ENCODE measurements around the gene ALK.
A peak's percentile ranks its signal among the peaks of the same experiment; 100 is the strongest.

The ALK gene

DNA sequence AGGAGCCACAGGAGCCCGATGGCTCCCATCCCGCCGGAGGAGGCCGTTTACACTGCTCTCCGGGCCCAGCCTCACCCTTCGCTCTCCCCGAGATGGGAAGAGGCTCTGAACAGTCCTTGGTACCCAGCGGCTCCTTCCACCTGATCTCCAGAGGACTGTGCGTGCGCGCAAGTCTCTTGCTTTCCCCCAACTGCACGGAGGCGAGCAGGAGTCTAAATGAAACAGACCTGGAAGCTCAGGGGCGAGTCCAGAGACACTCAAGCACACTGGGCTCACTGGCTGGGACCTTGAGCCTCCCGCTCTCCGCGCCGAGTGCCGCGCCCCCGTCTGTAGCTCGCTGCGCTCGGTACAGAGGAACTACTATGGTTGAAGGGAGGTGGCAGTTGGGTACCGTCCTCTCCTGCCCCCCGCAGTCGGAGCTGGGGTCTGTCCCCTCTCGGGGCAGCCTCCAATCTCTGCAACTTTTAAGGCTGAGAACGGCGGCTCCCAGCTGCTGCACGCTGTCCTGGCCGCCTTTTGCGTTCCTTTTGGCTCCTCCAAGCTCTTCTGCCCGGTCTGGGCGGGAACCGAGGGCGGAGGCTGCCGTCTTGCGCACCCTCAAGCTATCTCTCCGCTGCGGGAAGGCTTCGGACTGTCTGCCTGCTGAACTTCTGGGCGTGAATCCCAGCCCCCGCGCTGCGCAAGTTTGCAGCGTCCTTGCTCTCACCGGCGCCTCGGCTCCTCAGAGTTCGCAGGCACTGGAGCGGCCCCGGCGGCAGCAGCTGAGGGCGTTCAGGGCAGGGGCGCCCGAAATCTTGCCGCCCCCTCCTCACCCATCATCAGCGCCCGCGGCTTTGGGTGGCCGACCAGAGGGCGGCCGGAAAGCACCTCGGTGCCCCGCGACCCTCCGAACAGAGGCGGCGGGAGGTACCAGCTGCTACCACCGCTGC is 491 bp downstream of the ALK start:
- Histone ChIP-seq H3K4me2 (ENCODE audit: insufficient read depth, low read length, poor library complexity, severe bottlenecking) (peak overlapping the region; percentile 92), H2AFZ (ENCODE audit: low read length) (peak overlapping the region; percentile 92), H3K9me3 (replicated peaks in 1 of 2; ENCODE audit: control insufficient read depth in 2 of 2, insufficient read depth in 1 of 2, low read depth in 1 of 2, low read length in 2 of 2) (no peaks in the 10 kb centered on the region), H4K91ac (ENCODE audit: low read depth, low read length, poor library complexity) (no peak overlapping the region), H2BK120ac (ENCODE audit: low read depth, low read length) (no peak overlapping the region), H3K36me3 (replicated peaks in 1 of 2; ENCODE audit: control insufficient read depth in 2 of 2, insufficient read depth in 2 of 2, low read length in 2 of 2) (no peaks in the 10 kb centered on the region), H2BK12ac (ENCODE audit: low read length) (no peak overlapping the region), H3K18ac (ENCODE audit: low read length) (peak overlapping the region; percentile 63), H3K79me1 (ENCODE audit: low read depth, low read length) (no peaks in the 10 kb centered on the region), H2AK5ac (ENCODE audit: low read depth, low read length) (no peak overlapping the region), H2BK15ac (ENCODE audit: low read length) (no peak overlapping the region), H3K4me3 (ENCODE audit: low read length in 2 of 2) (peak overlapping the region; percentile 63 to 79), H3K27ac (replicated peaks; ENCODE audit: low read length) (no peak overlapping the region), H3K14ac (ENCODE audit: low read length) (no peak overlapping the region), H4K8ac (ENCODE audit: low read depth, low read length) (no peak overlapping the region), H2BK5ac (ENCODE audit: low read length) (no peak overlapping the region), H3K27me3 (ENCODE audit: control insufficient read depth in 3 of 3, insufficient read depth in 3 of 3, low read depth in 1 of 3, low read length in 3 of 3) (peaks cover 0 to 24% (median 3%) of the 10 kb centered on the region in 3 experiments), H3K4me1 (ENCODE audit: control insufficient read depth in 2 of 2, insufficient read depth in 1 of 2, low read depth in 1 of 2, low read length in 2 of 2) (peaks cover 12 to 30% of the 10 kb centered on the region in 2 donors), H3K23ac (ENCODE audit: low read depth, low read length, poor library complexity) (peak overlapping the region; percentile 57), H3K4ac (ENCODE audit: low read length) (no peak overlapping the region), H3K9ac (ENCODE audit: low read depth, low read length, poor library complexity) (peak overlapping the region; percentile 68)
- no CpG with 5 or more reads among the region's 71 CpGs for WGBS, 2 donors (ENCODE audit: extremely low coverage in 2 of 2, insufficient read length in 2 of 2, insufficient replicate concordance in 1 of 2)
- DNase-seq (ENCODE audit: low spot score), result peak; percentile 8

DNA sequence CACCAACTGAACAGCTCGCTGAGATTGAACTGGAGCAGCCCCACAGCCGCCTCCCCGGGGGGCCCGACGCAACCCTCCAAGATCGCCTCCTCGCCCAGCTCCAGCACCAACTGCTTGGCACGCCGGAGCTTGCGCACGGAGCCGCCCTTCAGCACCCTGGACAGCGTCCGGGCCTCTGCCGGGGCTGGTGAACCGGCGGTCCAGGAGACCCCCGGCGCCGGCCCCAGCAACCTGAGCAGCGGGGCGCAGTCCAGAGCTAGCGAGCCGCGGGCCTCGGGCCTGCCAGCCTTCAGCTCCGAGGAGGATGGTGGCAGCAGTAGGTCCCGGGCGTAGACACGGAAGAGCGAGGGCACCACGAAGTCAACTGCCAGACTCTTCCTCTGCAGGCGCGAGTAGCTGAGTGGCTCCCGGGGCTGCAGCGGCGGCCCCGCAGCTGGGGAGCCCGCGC is 1.2 kb downstream of the ALK start:
- H3K4me3 ChIP-seq (ENCODE audit: low read length in 2 of 2), result peak overlapping the region; percentile 61 to 63
- H3K4me1 ChIP-seq (ENCODE audit: control insufficient read depth in 2 of 2, insufficient read depth in 1 of 2, low read depth in 1 of 2, low read length in 2 of 2), result peaks cover 12 to 30% of the 10 kb centered on the region in 2 donors
- H2AK5ac ChIP-seq (ENCODE audit: low read depth, low read length), result no peak overlapping the region
- no peak overlapping the region for H2BK15ac ChIP-seq (ENCODE audit: low read length)
- no peak overlapping the region for H3K27ac ChIP-seq (replicated peaks; ENCODE audit: low read length)
- H3K36me3 ChIP-seq (replicated peaks in 1 of 2; ENCODE audit: control insufficient read depth in 2 of 2, insufficient read depth in 2 of 2, low read length in 2 of 2), result no peaks in the 10 kb centered on the region
- no peak overlapping the region for H2BK12ac ChIP-seq (ENCODE audit: low read length)
- peak overlapping the region; percentile 92 for H3K4me2 ChIP-seq (ENCODE audit: insufficient read depth, low read length, poor library complexity, severe bottlenecking)
- H4K8ac ChIP-seq (ENCODE audit: low read depth, low read length), result no peak overlapping the region
- no peaks in the 10 kb centered on the region for H3K9me3 ChIP-seq (replicated peaks in 1 of 2; ENCODE audit: control insufficient read depth in 2 of 2, insufficient read depth in 1 of 2, low read depth in 1 of 2, low read length in 2 of 2)
- peaks cover 0 to 24% (median 3%) of the 10 kb centered on the region in 3 experiments for H3K27me3 ChIP-seq (ENCODE audit: control insufficient read depth in 3 of 3, insufficient read depth in 3 of 3, low read depth in 1 of 3, low read length in 3 of 3)
- no peak overlapping the region for H3K23ac ChIP-seq (ENCODE audit: low read depth, low read length, poor library complexity)
- H2BK120ac ChIP-seq (ENCODE audit: low read depth, low read length), result no peak overlapping the region
- H3K14ac ChIP-seq (ENCODE audit: low read length), result no peak overlapping the region
- DNase-seq (ENCODE audit: low spot score), result peak; percentile 87
- WGBS, 2 donors (ENCODE audit: extremely low coverage in 2 of 2, insufficient read length in 2 of 2, insufficient replicate concordance in 1 of 2), result no CpG with 5 or more reads among the region's 40 CpGs
- H4K91ac ChIP-seq (ENCODE audit: low read depth, low read length, poor library complexity), result no peak overlapping the region
- no peaks in the 10 kb centered on the region for H3K79me1 ChIP-seq (ENCODE audit: low read depth, low read length)
- no peak overlapping the region for H3K9ac ChIP-seq (ENCODE audit: low read depth, low read length, poor library complexity)
- no peak overlapping the region for H3K4ac ChIP-seq (ENCODE audit: low read length)
- H2AFZ ChIP-seq (ENCODE audit: low read length), result peak overlapping the region; percentile 92
- no peak overlapping the region for H3K18ac ChIP-seq (ENCODE audit: low read length)
- no peak overlapping the region for H2BK5ac ChIP-seq (ENCODE audit: low read length)

DNA sequence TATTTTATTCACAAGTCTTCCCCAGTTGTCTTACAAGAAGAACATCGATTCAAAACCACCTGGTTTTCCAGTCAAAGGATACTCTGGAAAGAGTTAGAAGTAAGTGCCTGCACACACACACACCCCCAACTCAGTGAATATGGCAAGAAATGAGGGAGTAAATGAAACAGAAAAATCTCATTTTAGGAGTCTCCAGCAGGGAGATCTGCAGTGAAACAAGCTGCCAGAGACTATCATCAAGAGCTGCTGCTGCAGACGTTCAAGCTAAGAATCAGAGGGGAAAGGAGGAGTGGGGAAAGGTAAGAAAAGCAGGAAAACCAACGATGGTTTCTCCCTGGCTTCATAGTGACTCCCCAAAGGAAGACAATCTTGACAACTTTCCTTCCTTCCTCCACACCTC is 2.4 kb downstream of the ALK start:
- no CpG with 5 or more reads among the region's 3 CpGs for WGBS, 2 donors (ENCODE audit: extremely low coverage in 2 of 2, insufficient read length in 2 of 2, insufficient replicate concordance in 1 of 2)
- no peak overlapping the region for H3K14ac ChIP-seq (ENCODE audit: low read length)
- H3K9me3 ChIP-seq (replicated peaks in 1 of 2; ENCODE audit: control insufficient read depth in 2 of 2, insufficient read depth in 1 of 2, low read depth in 1 of 2, low read length in 2 of 2), result no peaks in the 10 kb centered on the region
- no peak overlapping the region for H3K27ac ChIP-seq (replicated peaks; ENCODE audit: low read length)
- no peak overlapping the region for H2AFZ ChIP-seq (ENCODE audit: low read length)
- no peaks in the 10 kb centered on the region for H3K36me3 ChIP-seq (replicated peaks in 1 of 2; ENCODE audit: control insufficient read depth in 2 of 2, insufficient read depth in 2 of 2, low read length in 2 of 2)
- H2BK12ac ChIP-seq (ENCODE audit: low read length), result no peak overlapping the region
- no peaks in the 10 kb centered on the region for H3K79me1 ChIP-seq (ENCODE audit: low read depth, low read length)
- H2BK15ac ChIP-seq (ENCODE audit: low read length), result no peak overlapping the region
- peaks cover 0 to 24% (median 3%) of the 10 kb centered on the region in 3 experiments for H3K27me3 ChIP-seq (ENCODE audit: control insufficient read depth in 3 of 3, insufficient read depth in 3 of 3, low read depth in 1 of 3, low read length in 3 of 3)
- no peak overlapping the region for H2BK5ac ChIP-seq (ENCODE audit: low read length)
- H3K4me1 ChIP-seq (ENCODE audit: control insufficient read depth in 2 of 2, insufficient read depth in 1 of 2, low read depth in 1 of 2, low read length in 2 of 2), result peaks cover 12 to 30% of the 10 kb centered on the region in 2 donors
- H3K9ac ChIP-seq (ENCODE audit: low read depth, low read length, poor library complexity), result no peak overlapping the region
- H2AK5ac ChIP-seq (ENCODE audit: low read depth, low read length), result no peak overlapping the region
- no peak overlapping the region for H3K18ac ChIP-seq (ENCODE audit: low read length)
- no peak overlapping the region for H3K4me2 ChIP-seq (ENCODE audit: insufficient read depth, low read length, poor library complexity, severe bottlenecking)
- H3K23ac ChIP-seq (ENCODE audit: low read depth, low read length, poor library complexity), result no peak overlapping the region
- H3K4ac ChIP-seq (ENCODE audit: low read length), result no peak overlapping the region
- no peak overlapping the region for H4K91ac ChIP-seq (ENCODE audit: low read depth, low read length, poor library complexity)
- H2BK120ac ChIP-seq (ENCODE audit: low read depth, low read length), result no peak overlapping the region
- no peak overlapping the region for H4K8ac ChIP-seq (ENCODE audit: low read depth, low read length)
- peak overlapping the region in 1 of 2 donors; percentile 63 for H3K4me3 ChIP-seq (ENCODE audit: low read length in 2 of 2)
- no peak for DNase-seq (ENCODE audit: low spot score)

DNA sequence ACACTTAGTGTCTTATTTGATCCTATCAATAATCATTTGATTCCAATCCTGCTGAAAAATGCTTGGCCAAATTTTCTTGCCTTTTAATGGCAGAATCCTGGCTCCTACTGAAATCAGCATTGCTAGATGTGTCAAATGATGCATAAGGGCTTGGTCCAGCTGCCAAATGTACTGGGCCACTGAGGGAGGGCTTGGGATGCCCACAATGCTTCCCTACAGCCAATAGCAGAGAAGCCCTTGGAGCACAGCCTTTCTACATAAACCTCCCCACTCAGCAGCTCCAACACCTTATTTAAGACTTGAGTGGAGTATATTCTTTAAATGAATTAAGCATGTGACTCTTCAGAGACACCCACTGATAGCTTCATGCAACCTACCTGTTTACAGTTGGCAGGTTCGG is 3.6 kb downstream of the ALK start:
- Histone ChIP-seq H2AFZ (ENCODE audit: low read length) (no peak overlapping the region), H4K91ac (ENCODE audit: low read depth, low read length, poor library complexity) (no peak overlapping the region), H3K4me1 (ENCODE audit: control insufficient read depth in 2 of 2, insufficient read depth in 1 of 2, low read depth in 1 of 2, low read length in 2 of 2) (peaks cover 12 to 28% of the 10 kb centered on the region in 2 donors), H4K8ac (ENCODE audit: low read depth, low read length) (no peak overlapping the region), H2BK5ac (ENCODE audit: low read length) (no peak overlapping the region), H2BK15ac (ENCODE audit: low read length) (no peak overlapping the region), H3K9me3 (replicated peaks in 1 of 2; ENCODE audit: control insufficient read depth in 2 of 2, insufficient read depth in 1 of 2, low read depth in 1 of 2, low read length in 2 of 2) (peaks cover 0 to 6% of the 10 kb centered on the region in 2 donors), H3K4me2 (ENCODE audit: insufficient read depth, low read length, poor library complexity, severe bottlenecking) (no peak overlapping the region), H3K27me3 (ENCODE audit: control insufficient read depth in 3 of 3, insufficient read depth in 3 of 3, low read depth in 1 of 3, low read length in 3 of 3) (peaks cover 0 to 24% (median 3%) of the 10 kb centered on the region in 3 experiments), H2AK5ac (ENCODE audit: low read depth, low read length) (no peak overlapping the region), H3K9ac (ENCODE audit: low read depth, low read length, poor library complexity) (no peak overlapping the region), H3K79me1 (ENCODE audit: low read depth, low read length) (no peaks in the 10 kb centered on the region), H2BK12ac (ENCODE audit: low read length) (no peak overlapping the region), H3K23ac (ENCODE audit: low read depth, low read length, poor library complexity) (no peak overlapping the region), H3K14ac (ENCODE audit: low read length) (no peak overlapping the region), H3K4me3 (ENCODE audit: low read length in 2 of 2) (peak overlapping the region in 1 of 2 donors; percentile 63), H3K18ac (ENCODE audit: low read length) (no peak overlapping the region), H2BK120ac (ENCODE audit: low read depth, low read length) (no peak overlapping the region), H3K36me3 (replicated peaks in 1 of 2; ENCODE audit: control insufficient read depth in 2 of 2, insufficient read depth in 2 of 2, low read length in 2 of 2) (no peaks in the 10 kb centered on the region), H3K27ac (replicated peaks; ENCODE audit: low read length) (no peak overlapping the region), H3K4ac (ENCODE audit: low read length) (no peak overlapping the region)
- DNase-seq (ENCODE audit: low spot score), result no peak
- WGBS, 2 donors (ENCODE audit: extremely low coverage in 2 of 2, insufficient read length in 2 of 2, insufficient replicate concordance in 1 of 2), result no CpG with 5 or more reads among the region's 1 CpG

Data from neuronal stem cell (in vitro differentiated cells).